ENCODE results near the gene VPS41. TPM values are rescaled to one million over a fixed set of nuclear protein-coding genes. Genes with fewer than 3 reads are reported as not detected.

The VPS41 gene
- total and polyA plus RNA-seq, 2 of the 13 experiments (the other 11 are each of a cell fraction or from before 2014, with no cell fraction given) = 12.1 to 43.4 TPM

- TF ChIP-seq TCF7L2 (IDR thresholded peaks at IDR 0.05; ENCODE audit: low read depth, low read length) (no peak), ZBTB2 (CRISPR knock-in tag; IDR thresholded peaks at IDR 0.05; ENCODE audit: low read depth) (no peak), ZNF292 (CRISPR knock-in tag; IDR thresholded peaks at IDR 0.05; ENCODE audit: borderline replicate concordance, low read depth) (no peak), FOXA1 (IDR thresholded peaks at IDR 0.05) (no peak), FOXA1 (CRISPR knock-in tag; IDR thresholded peaks at IDR 0.05) (no peak), SMAD1 (CRISPR knock-in tag; IDR thresholded peaks at IDR 0.05; ENCODE audit: borderline replicate concordance, low read depth) (peak; percentile 67; the same call in 1 of the 2 replicates), FOXK1 (CRISPR knock-in tag; IDR thresholded peaks at IDR 0.05; ENCODE audit: borderline replicate concordance, low read depth) (peak; percentile 63; the same call in 1 of the 2 replicates), E2F1 (CRISPR knock-in tag; IDR thresholded peaks at IDR 0.05) (0 out of 2 replicates have a peak, but pooled peaks have one; percentile 25), E2F5 (CRISPR knock-in tag; conservative IDR thresholded peaks at IDR 0.05) (no peak), ZFP91 (CRISPR knock-in tag; IDR thresholded peaks at IDR 0.05; ENCODE audit: borderline replicate concordance) (peak; percentile 51; the same call in 1 of the 2 replicates), ZSCAN25 (CRISPR knock-in tag; IDR thresholded peaks at IDR 0.05) (no peak), ZBTB37 (CRISPR knock-in tag; IDR thresholded peaks at IDR 0.05) (no peak), HDAC6 (IDR thresholded peaks at IDR 0.05; ENCODE audit: low read depth, low read length) (no peak), KDM5B (CRISPR knock-in tag; IDR thresholded peaks at IDR 0.05; ENCODE audit: borderline replicate concordance) (no peak; the same call in 1 of the 2 replicates), CTCF (CRISPR knock-in tag; IDR thresholded peaks at IDR 0.05) (no peak), ZNF317 (CRISPR knock-in tag; IDR thresholded peaks at IDR 0.05) (no peak), THAP8 (CRISPR knock-in tag; IDR thresholded peaks at IDR 0.05; ENCODE audit: borderline replicate concordance) (no peak), ZNF816 (CRISPR knock-in tag; IDR thresholded peaks at IDR 0.05; ENCODE audit: borderline replicate concordance) (no peak)
These were observed at the start of gene VPS41 (continued) for GRCh38 chr7:38908759-38909335.

Measured in HepG2 (cell line).